OCI-LY1 (cell line): ENCODE measurements around the gene DENND5A.

Experiments
- H2AFZ ChIP-seq: fragments of 200-600 bp; sonication (generic), shearing (Covaris generic); 2 replicates; pipeline ENCODE4 v1.6.0; 2014; ENCODE audit warnings: antibody characterized with exemption, mild to moderate bottlenecking, low read length
- H3F3A ChIP-seq: fragments of 200-600 bp; sonication (generic), shearing (Covaris generic); 2 replicates; pipeline ENCODE4 v1.6.0; 2014; ENCODE audit warnings: mild to moderate bottlenecking, antibody characterized with exemption, low read length, moderate library complexity; ENCODE audit not compliant: insufficient read depth
- H3K27ac ChIP-seq: fragments of 200-600 bp; sonication (generic); 2 replicates; pipeline ENCODE4 v1.5.1; 2014; ENCODE audit warnings: low read length, mixed run types, mild to moderate bottlenecking, low read depth; ENCODE audit not compliant: poor library complexity, severe bottlenecking
- H3K27me3 ChIP-seq: fragments of 200-600 bp; sonication (generic); 2 replicates; pipeline ENCODE4 v1.6.0; 2014; ENCODE audit warnings: antibody characterized with exemption, mild to moderate bottlenecking, low read length, moderate library complexity; ENCODE audit not compliant: insufficient read depth
- H3K36me3 ChIP-seq: fragments of 200-600 bp; sonication (generic); 2 replicates; pipeline ENCODE4 v1.6.1; 2014; ENCODE audit warnings: mild to moderate bottlenecking, antibody characterized with exemption, low read length, moderate library complexity, mixed read lengths; ENCODE audit not compliant: insufficient read depth
- H3K4me1 ChIP-seq: fragments of 200-600 bp; sonication (generic); 2 replicates; pipeline ENCODE4 v1.5.1; 2014; ENCODE audit warnings: mild to moderate bottlenecking, low read length, moderate library complexity; ENCODE audit not compliant: insufficient read depth, severe bottlenecking
- H3K4me2 ChIP-seq: fragments of 200-600 bp; sonication (generic), shearing (Covaris generic); 2 replicates; pipeline ENCODE4 v1.6.1; 2014; ENCODE audit warnings: low read length
- H3K4me3 ChIP-seq: fragments of 200-600 bp; sonication (generic); 2 replicates; pipeline ENCODE4 v1.5.1; 2014; ENCODE audit warnings: low read length, low read depth, mild to moderate bottlenecking, mixed read lengths; ENCODE audit not compliant: poor library complexity, severe bottlenecking
- H3K79me2 ChIP-seq: fragments of 200-600 bp; shearing (Covaris generic); 2 replicates; pipeline ENCODE4 v1.6.1; 2016; ENCODE audit warnings: mixed run types, low read length, mixed read lengths; ENCODE audit not compliant: insufficient read depth
- H3K9ac ChIP-seq: fragments of 200-600 bp; sonication (generic), shearing (Covaris generic); 2 replicates; pipeline ENCODE4 v1.6.1; 2014; ENCODE audit warnings: mild to moderate bottlenecking, low read length, mixed read lengths
- H3K9me2 ChIP-seq: fragments of 200-600 bp; sonication (generic), shearing (Covaris generic); 2 replicates; pipeline ENCODE4 v1.6.1; 2014; ENCODE audit warnings: low read depth, mild to moderate bottlenecking, low read length, mixed read lengths
- H3K9me3 ChIP-seq: fragments of 200-600 bp; shearing (Covaris generic); 2 replicates; pipeline ENCODE4 v1.6.1; 2014; ENCODE audit warnings: low read length, mixed read lengths
- H4K20me1 ChIP-seq: fragments of 200-600 bp; sonication (generic), shearing (Covaris generic); 2 replicates; pipeline ENCODE4 v1.6.0; 2016; ENCODE audit warnings: mild to moderate bottlenecking, low read length; ENCODE audit not compliant: insufficient read depth
- CTCF ChIP-seq: fragments of 200-600 bp; sonication (generic), shearing (Covaris generic); IDR thresholded peaks from 2 replicates; pipeline ENCODE4 v1.5.1; 2017; ENCODE audit warnings: mild to moderate bottlenecking, antibody characterized with exemption, low read length, moderate library complexity, mixed read lengths
- EZH2 ChIP-seq: fragments of 200-600 bp; sonication (generic), shearing (Covaris generic); IDR thresholded peaks from 2 replicates; pipeline ENCODE4 v1.8.0; 2017; ENCODE audit warnings: borderline replicate concordance, mixed run types, mild to moderate bottlenecking, antibody characterized with exemption, low read length, moderate library complexity, mixed read lengths

The DENND5A gene

GRCh38 chr11:9143721-9144120, 121.4 kb downstream of the DENND5A start:
- Histone ChIP-seq H3K9me2 (no peaks in the 10 kb centered on the region), H3K27ac (no peak overlapping the region), H3K9me3 (no peaks in the 10 kb centered on the region), H3K36me3 (peaks cover 3% of the 10 kb centered on the region; the same call in 1 of the 2 replicates), H4K20me1 (no peaks in the 10 kb centered on the region), H3K4me1 (no peaks in the 10 kb centered on the region), H3K9ac (no peak overlapping the region), H3K27me3 (no peaks in the 10 kb centered on the region), H3K79me2 (no peaks in the 10 kb centered on the region), H3K4me2 (no peak overlapping the region), H3F3A (no peaks in the 10 kb centered on the region), H3K4me3 (no peak overlapping the region), H2AFZ (no peak overlapping the region)
- TF ChIP-seq EZH2 (no peak), CTCF (no peak)

DNA sequence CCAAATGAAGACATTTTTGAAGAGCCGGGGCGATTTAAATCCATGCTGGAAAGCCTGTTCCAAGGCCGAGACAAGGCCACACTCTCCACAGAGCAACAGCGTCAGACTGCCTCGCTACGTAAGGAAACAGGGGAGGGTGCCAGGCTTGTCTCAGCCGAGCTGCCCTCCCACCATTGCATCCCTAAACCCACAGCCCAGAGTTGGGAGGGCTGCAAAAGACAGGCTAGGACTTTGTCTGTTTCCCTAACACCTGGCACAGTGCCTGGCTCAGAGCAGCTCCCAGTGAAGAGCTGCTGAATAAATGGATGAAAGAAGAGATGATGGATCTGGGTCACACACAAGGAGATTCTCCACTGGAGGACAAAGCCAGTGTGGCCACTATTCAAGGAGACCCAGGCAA, 122.4 kb downstream of the DENND5A start:
- no peaks in the 10 kb centered on the region for H3K9me3 ChIP-seq
- H3K36me3 ChIP-seq: peaks cover 3% of the 10 kb centered on the region; the same call in 1 of the 2 replicates

DNA sequence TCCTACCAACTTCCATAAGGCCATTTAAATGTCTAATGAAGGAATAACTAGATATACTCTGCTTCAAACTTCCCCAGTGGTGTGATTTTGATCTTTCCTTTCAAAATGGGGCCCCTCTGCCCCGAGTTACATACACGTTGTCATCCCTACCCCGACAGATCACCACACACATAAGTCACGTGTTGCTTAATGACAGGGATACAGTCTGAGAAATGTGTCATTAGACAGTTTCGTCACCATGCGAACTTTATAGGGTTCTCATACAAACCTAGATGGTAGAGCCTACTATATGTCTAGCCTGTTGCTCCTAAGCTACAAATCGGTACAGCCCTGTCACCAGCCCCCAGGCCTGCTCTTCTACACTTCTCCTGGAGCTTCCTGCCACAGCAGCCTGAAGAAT, 124.0 kb downstream of the DENND5A start:
- Histone ChIP-seq H3K27ac (no peak overlapping the region), H3K9me3 (no peaks in the 10 kb centered on the region), H2AFZ (no peak overlapping the region), H4K20me1 (no peaks in the 10 kb centered on the region), H3K4me1 (no peaks in the 10 kb centered on the region), H3K9ac (no peak overlapping the region), H3K79me2 (no peaks in the 10 kb centered on the region), H3K27me3 (no peaks in the 10 kb centered on the region), H3F3A (no peaks in the 10 kb centered on the region), H3K9me2 (no peaks in the 10 kb centered on the region), H3K36me3 (peaks cover 3% of the 10 kb centered on the region; the same call in 1 of the 2 replicates), H3K4me3 (no peak overlapping the region), H3K4me2 (no peak overlapping the region)
- TF ChIP-seq EZH2 (no peak), CTCF (no peak)

More for the DNA sequence above, 122.4 kb downstream of the DENND5A start:
- no peaks in the 10 kb centered on the region for H3K27me3 ChIP-seq
- no peak for TF ChIP-seq EZH2
- no peak for TF ChIP-seq CTCF
- H3K4me1 ChIP-seq: no peaks in the 10 kb centered on the region
- H3K9me2 ChIP-seq: no peaks in the 10 kb centered on the region
- H3K9ac ChIP-seq: no peak overlapping the region
- H4K20me1 ChIP-seq: no peaks in the 10 kb centered on the region
- H2AFZ ChIP-seq: no peak overlapping the region
- no peaks in the 10 kb centered on the region for H3F3A ChIP-seq
- H3K27ac ChIP-seq: no peak overlapping the region
- H3K79me2 ChIP-seq: no peaks in the 10 kb centered on the region
- H3K4me2 ChIP-seq: no peak overlapping the region
- H3K4me3 ChIP-seq: no peak overlapping the region
